Measurements from ENCODE around the gene SYT17.

DNA sequence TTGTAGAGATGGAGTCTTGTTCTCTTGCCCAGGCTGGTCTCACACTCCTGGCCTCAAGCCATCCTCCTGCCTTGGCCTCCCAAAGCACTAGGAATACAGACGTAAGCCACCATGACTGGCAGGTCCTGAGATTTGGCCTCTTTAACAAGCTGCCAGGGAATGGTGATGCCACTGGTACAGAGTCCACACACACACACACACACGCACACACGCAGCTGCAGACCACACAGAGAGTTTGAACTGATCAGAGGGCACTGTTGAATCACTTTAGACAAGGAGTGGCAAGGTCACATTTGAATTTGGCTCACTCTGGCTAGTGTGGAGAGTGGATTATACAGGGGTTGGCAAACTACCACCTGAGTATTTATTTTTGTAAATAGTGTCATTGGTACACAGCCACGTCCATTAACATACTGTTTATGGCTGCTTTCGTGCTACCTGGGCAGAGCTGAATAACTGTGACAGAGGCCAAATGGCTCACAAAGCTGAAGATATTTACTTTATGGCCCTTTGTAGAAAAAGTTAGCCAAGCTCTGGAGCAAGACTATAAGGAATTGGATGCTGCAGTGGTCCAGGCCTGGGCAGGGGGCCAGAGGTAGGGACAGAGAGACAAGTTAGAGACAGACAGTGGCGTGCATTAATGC lies 44.4 kb upstream of the SYT17 start:
- TF ChIP-seq POLR2A (IDR thresholded peaks at IDR 0.05) (no peak), CTCF (IDR thresholded peaks at IDR 0.05) (no peak)

Measured in adrenal gland (tissue), 5 donors.